GM19035 (cell line): ENCODE results near the gene NFATC2.
A peak's percentile ranks its signal among the peaks of the same experiment; 100 is the strongest.

Source experiments
- ATAC-seq: cut with Tn5 transposase; IDR thresholded peaks from one replicate; pipeline ENCODE4 v1.9.1; 2021; ENCODE audit not compliant: unreplicated experiment

NFATC2 gene

DNA sequence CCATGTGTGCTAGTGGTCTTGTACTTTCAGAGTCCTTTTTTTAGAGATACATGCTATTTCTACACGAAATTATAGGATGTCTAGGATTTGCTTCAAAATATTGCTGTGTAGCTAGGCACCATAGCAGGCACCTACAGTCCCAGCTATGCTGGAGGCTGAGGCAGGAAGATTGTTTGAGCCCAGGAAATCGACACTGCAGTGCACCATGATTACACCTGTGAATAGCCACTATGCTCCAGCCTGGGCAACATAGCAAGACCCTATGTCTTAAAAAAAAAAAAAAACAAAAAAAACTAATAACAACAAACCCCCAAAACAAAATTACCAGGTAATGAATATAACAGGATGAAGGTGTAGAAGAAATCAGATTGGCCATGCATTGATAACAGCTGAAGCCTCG lies 121.7 kb downstream of the NFATC2 start:
- ATAC-seq, result no peak

DNA sequence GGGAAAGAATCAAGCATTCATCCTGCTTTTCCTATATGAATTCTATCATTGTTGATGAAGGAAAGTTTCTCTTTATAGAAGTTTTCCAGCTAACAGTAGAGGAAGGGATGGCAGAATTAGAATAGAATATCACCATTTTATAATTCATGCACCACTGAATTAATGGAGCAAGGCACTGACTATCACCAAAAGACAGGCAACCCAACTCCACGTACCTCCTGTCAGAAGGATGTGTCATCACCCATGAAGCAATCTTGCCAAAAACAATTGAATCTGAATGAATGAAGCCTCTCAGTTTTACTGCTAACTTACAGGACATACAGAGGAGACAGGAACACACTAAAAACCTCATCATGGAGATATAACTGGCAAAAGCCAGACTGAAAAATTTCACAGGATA lies 122.4 kb downstream of the NFATC2 start:
- no peak for ATAC-seq

- ATAC-seq, result no peak
Measured at GRCh38 chr20:51419646-51420045, 122.9 kb downstream of the NFATC2 start.

DNA sequence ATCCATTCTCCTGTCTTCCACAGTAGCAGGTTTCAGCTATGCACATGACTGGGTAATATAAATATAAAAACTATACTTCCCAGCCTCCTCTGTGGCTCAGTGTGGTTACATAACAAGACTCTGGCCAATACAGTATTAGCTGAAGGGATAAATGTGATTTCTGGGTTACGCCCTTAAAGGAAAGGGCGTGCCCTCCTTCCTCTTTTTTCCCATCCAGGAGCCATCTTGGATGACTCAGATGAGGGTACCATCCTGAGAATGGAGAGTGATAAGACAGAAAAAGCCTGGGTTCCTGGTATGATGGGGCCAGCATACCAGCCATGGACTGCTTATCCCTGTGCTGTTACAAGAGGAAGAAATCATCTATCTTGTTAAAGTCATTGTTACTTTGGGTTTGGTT lies 123.3 kb downstream of the NFATC2 start:
- ATAC-seq, result no peak

DNA sequence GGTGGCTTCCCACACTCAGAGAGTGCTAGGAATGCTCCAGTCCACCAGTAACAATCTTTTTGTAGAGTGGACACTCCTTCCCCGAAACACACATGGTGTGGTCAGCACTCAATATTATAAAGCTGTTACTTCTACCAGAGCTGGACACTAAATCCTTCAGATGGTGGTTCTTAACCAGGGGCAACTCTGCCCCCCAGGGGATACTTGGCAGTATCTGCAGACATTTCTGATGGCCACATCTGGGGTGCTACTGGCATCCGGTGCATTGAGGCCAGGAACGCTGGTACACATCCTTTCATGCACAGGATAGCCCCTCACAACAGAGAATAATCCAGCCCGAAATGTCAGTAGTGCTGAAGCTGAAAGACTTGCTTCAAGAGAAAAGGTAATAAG lies 124.4 kb downstream of the NFATC2 start:
- ATAC-seq, result no peak

- ATAC-seq, result no peak
Measured at GRCh38 chr20:51417250-51418136, 125.0 kb downstream of the NFATC2 start.

DNA sequence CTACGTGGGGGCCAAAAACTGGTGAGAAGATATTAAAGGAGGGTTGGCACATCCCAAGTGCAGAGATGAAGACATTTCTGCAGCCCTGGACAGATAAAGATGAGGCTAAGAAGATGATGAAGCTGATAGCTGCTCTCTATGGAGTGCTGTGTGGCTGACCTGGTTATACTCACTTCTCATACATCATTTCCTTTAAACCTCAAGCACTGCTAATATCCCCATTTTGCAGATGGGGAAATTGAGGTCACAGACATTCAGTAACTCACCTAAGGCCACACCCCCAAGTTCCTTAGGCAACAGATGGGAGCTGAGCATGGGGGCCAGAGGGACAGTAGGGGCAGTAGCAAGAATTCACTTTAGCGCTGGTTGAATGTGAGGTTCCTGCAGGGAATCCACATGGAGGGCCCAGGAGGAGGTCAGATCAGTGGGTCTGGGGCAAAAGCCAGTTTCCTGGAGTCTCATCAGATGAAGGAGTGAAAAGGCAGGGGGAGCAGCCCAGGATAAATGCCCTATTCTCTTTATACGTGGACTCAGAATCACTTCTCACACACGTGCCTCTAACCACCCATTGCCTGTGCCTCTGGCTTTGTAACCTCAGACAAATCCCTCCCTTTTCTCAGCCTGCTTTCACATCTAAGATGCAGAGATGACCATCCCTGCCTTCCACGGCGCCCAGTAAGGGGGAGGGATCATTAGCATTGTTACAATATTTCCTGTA lies 125.8 kb downstream of the NFATC2 start:
- ATAC-seq, result no peak

DNA sequence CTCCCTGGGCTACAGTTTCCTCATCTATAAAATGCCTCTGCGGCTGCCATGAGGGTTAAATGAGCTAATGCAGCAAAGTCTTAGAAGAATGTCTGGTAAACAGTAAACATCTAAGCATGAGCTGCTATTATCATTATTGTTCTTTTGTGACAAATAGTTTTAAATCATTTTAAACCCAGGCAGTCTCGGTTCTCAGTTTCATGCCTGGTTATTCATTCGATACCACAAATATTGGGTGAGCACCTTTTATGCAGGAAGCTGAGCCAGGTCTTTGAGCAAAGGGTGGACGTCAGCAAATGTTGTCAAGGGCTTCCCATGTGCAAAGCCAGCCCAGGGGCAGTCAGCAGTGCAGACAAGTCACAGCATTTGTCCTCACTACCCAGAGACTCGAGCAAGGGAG lies 128.7 kb downstream of the NFATC2 start:
- peak; percentile 54 for ATAC-seq

DNA sequence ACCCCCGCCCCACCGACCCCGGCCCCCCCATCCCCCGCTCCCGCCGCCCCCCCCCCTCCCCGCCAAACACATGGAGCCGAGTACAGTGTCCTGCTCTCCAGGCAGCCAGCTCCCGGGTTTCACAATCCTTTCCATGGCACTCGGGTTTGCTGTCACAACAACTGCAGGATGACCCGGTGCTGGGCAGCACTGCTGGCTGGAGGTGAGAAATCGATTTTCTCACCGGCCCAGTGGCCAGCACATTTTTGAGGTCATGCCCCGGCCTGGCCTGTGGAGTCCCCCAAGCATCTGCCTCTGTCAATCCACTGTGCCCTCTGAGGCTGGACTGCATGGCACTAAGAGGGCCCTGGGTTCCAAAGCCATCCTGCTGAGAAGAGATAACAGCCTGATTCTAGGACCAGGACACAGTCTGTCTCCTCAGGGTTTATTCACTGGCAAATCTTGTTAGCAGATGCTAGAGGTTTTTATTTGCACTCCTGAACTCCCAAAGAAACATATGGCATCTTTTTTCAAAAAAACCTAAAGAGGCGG lies 129.5 kb downstream of the NFATC2 start:
- no peak for ATAC-seq

- ATAC-seq, result no peak
Measured at GRCh38 chr20:51412333-51412871, 130.1 kb downstream of the NFATC2 start.

DNA sequence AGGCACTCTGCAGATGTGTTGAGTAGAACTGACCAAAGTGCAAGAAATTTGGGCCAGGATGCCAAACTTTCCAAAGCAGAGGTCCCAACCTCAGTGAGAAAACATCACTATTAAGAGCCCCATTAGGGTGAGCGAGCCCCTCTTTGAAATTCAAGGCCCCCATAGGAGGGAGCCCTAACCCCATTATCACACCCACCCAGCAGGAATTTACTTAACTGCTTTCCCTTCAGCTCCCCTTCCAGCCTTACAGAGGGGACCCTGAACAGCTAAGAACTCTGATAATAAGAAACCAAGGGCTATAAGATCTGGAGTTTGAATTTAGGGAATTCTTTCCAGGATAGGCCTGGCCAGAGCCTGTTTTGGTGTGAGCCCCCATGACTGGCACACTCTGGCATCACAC lies 130.6 kb downstream of the NFATC2 start:
- no peak for ATAC-seq

DNA sequence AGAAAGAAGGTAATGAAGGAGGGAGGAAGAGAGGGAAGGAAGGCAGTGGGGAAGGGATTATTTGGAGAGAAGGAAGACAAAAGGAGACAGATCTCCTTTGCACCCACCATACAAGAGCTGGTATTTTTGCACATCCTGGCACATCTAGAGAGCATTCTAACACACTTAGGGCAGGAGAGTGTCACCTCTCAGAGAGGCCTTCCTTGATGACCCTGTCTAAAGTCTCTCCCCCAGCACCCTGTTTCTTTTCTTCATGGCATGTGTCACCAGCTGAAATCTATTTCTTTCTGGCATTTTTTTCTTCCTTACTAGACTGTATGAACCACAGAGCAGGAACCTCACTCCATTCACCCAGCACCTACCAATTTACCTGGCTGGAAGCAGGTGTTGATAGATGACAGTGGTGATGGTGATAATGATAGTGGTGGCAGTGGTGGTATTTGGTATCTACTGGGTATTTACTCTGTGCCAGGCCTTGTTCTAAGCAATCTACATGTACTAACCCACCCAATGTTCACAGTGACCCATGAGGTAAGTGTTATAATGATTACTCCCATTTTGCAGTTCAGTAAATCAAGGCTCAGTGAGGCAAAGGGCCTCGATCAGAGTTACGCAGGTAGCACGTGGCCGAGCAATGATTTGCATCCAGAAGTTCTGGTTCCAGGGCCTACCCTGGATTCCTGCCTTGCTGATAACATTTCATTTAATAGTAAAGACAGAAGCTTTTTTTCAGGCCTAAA lies 131.8 kb downstream of the NFATC2 start:
- ATAC-seq, result no peak

DNA sequence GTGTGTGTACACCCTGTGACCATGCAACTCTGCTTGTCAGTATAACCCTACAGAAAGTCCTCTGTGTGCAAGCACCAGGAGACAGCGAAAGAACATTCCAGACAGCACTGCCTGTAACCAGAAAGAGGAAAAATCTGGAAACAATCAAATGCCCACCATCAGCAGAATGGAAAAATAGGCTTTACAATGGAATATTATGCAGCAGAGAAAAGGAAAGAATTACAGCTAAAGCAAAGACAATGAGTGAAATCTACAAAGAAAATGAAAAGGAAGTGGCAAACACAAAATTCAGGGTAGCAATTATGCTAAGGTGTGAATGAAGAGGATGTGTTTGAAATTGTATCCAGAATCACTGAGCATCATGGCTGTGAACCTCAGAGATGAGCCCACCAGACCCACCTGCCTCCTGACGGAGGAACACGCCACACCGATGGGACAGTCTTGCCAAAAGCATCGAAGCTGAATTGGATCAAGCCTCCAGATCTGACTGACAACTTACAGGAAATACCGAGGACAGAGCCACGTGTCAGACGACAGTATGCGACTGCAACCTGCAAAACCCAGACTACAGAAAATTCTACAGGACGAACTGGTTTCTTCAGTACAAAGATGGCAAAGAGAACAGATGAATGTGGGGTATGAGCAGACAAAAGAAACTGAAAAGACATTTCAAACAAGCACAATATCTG lies 133.2 kb downstream of the NFATC2 start:
- ATAC-seq, result no peak

DNA sequence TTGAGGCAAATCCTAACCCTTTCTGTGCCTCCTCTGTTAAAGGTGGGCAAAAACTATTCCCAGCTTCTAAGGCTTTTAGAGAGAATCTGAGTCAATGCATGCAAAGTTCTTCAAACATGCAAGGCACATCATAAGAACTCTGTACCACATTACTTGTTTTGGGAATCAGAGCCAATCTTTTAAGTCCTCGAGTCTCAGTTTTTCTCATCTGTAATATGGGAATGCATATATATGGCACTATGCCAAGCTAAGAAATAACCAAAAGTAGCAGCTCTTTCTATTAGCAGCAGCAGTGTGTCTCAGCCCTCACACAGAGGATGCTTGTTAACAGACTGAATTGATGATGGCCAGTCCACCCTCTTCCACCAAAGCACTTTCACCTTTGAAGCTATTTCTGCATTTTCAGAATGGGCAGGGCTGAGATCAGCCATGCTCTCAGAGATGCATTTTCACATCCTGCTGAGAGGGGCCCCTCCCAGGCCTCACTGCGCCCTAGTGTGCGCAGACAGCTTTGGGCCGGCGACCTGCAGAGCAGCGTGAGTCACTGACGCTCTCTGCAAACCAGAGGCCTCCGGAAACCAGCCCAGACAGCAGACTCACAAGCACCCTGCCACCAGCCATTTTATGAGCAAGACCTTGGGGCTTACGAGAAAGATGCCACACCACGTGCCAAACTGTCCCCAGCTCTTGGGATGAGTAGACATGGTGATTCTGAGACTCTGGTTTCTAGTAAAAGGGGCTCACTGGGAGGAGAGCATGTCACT lies 138.0 kb downstream of the NFATC2 start:
- ATAC-seq, result peak; percentile 77

DNA sequence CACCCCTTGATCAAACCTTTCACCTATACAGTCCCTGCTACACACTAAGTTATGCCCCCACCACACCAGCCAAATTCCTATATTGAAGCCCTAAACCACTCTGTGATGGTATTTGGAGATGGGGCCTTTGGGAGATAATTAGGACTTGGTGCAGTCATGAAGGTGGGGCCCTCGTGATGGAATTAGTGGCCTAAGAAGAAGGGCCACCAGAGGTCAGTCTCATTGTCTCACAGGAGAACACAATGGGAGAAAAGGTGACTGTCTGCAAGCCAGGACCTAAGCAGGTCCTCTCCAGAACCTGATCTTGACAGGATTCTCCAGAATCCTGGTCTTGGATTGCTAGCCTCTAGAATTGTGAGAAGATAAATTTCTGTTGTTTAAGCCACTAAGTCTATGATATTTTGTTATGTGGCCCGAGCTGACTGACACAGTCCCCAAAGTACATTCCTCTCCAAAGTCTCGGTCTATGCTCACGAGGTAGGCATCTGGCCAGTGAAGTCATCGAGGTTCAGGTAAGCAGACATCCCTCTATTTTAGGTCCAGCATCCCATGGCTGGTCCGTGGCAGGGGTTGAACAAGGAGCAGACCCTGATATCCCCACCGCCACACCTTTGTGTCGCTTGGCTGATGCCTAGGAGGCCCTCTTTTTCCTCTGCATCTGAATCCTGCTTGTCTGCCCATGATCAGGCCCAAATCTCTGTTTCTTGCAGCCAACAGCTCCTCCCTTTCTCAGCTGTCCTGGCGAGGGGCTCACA lies 138.9 kb downstream of the NFATC2 start:
- no peak for ATAC-seq

- no peak for ATAC-seq
Measured at GRCh38 chr20:51402201-51402600, 140.3 kb downstream of the NFATC2 start.

- no peak for ATAC-seq
Measured at GRCh38 chr20:51401496-51401895, 141.0 kb downstream of the NFATC2 start.

- peak; percentile 67 for ATAC-seq
Measured at GRCh38 chr20:51400051-51400926, 142.2 kb downstream of the NFATC2 start.
